Fibroblast of pulmonary artery (primary cell): ENCODE data around the gene ACP4.

ENCODE experiments used
- DNase-seq: peaks from one replicate; pipeline ENCODE4 v3.0.0-alpha.2; 2010; ENCODE audit warnings: low read depth
- H3K4me3 ChIP-seq: replicated peaks from 2 replicates; pipeline ENCODE4 v1.5.1; 2011; ENCODE audit warnings: low read depth, mild to moderate bottlenecking, control low read depth, low read length, moderate library complexity
- CTCF ChIP-seq: IDR thresholded peaks from 2 replicates; pipeline ENCODE4 v1.5.1; 2011; ENCODE audit warnings: mild to moderate bottlenecking, control low read depth, low read length, inconsistent platforms; ENCODE audit errors: missing control alignments

The ACP4 gene

GRCh38 chr19:50796634-50797428 is 6.6 kb downstream of the ACP4 start:
- no peak for TF ChIP-seq CTCF
- no peak overlapping the region for H3K4me3 ChIP-seq
- no peak for DNase-seq

- H3K4me3 ChIP-seq = no peak overlapping the region
- TF ChIP-seq CTCF = no peak
- no peak for DNase-seq
Observed at GRCh38 chr19:50797429-50797780, 7.2 kb downstream of the ACP4 start.

GRCh38 chr19:50797781-50798658 is 7.8 kb downstream of the ACP4 start:
- DNase-seq = no peak
- TF ChIP-seq CTCF = no peak
- H3K4me3 ChIP-seq = no peak overlapping the region

GRCh38 chr19:50798659-50799546 is 8.7 kb downstream of the ACP4 start:
- no peak for TF ChIP-seq CTCF
- no peak for DNase-seq
- H3K4me3 ChIP-seq = no peak overlapping the region

GRCh38 chr19:50799547-50799851 is 9.3 kb downstream of the ACP4 start:
- no peak overlapping the region for H3K4me3 ChIP-seq
- DNase-seq = no peak
- no peak for TF ChIP-seq CTCF

GRCh38 chr19:50801107-50801506 is 10.9 kb downstream of the ACP4 start:
- H3K4me3 ChIP-seq = no peak overlapping the region
- DNase-seq = no peak
- TF ChIP-seq CTCF = no peak
